ENCODE measurements around the gene NPAS3.

The NPAS3 gene

DNA sequence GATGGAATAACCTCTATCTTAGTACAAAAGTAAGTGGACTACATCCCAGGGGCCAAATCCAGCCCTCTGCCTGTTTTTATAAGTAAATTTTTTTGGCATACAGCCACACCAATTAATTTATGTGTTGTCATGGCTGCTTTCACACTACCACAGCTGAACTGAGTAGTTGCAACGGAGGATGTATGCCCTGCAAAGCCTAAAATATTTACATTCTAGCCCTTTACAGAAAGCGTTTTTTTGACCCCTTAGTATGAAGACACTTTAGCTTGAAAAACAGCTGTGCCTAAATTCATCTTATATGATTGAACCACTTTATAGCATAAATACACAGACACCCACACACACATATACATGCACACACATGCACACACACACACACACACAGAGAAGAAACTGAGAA lies 510.6 kb downstream of the NPAS3 start:
- Histone ChIP-seq H3K36me3 (ENCODE audit: insufficient read depth, low read length) (no peaks in the 10 kb centered on the region), H3K4me3 (ENCODE audit: low read length) (no peak overlapping the region), H3K9me3 (ENCODE audit: insufficient read depth, low read depth, low read length) (no peaks in the 10 kb centered on the region), H3K27ac (ENCODE audit: low read depth, low read length) (no peak overlapping the region), H3K4me1 (ENCODE audit: insufficient read depth, low read length) (peaks cover 8% of the 10 kb centered on the region; the same call in 1 of the 2 replicates), H3K9ac (ENCODE audit: low read depth, low read length) (no peak overlapping the region), H3K27me3 (ENCODE audit: insufficient read depth, low read length) (no peaks in the 10 kb centered on the region)
- 95% methylated on average over 2 of the region's 2 CpGs for WGBS

DNA sequence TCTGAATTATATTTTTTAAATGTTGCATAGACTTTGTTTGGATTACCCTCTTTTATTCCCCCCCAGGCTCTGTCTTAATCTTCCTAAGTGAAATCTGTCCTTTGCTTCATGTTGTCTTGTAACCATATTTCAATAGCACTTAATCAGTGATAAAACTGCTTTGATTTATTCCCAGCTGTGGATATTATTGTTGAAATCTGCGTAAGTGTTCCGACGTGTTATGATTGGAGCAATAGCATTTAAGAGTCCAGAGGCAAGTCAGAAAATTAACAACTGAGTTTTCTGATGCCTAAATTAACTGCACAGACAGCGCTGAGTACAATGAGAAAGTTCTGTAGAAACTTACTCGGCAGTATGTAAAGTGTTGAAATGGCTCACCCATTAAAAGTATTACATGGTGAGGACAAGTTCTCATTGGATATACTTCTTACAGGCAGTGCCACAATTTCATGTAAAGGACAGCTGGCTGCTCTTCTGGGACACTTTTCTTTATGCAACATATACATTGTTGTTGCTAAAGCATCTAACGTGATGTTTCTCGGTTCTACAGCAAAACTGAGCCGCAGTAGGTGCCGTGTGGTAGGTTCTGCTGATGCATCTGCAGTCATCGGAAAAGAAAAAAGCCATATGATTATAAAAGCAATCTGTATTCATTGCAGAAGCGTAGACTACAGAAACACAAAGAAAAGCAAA lies 511.2 kb downstream of the NPAS3 start:
- Histone ChIP-seq H3K27me3 (ENCODE audit: insufficient read depth, low read length) (no peaks in the 10 kb centered on the region), H3K27ac (ENCODE audit: low read depth, low read length) (no peak overlapping the region), H3K4me3 (ENCODE audit: low read length) (no peak overlapping the region), H3K9me3 (ENCODE audit: insufficient read depth, low read depth, low read length) (no peaks in the 10 kb centered on the region), H3K36me3 (ENCODE audit: insufficient read depth, low read length) (no peaks in the 10 kb centered on the region), H3K4me1 (ENCODE audit: insufficient read depth, low read length) (peaks cover 8% of the 10 kb centered on the region; the same call in 1 of the 2 replicates), H3K9ac (ENCODE audit: low read depth, low read length) (no peak overlapping the region)
- 97% methylated on average over 11 of the region's 11 CpGs for WGBS

DNA sequence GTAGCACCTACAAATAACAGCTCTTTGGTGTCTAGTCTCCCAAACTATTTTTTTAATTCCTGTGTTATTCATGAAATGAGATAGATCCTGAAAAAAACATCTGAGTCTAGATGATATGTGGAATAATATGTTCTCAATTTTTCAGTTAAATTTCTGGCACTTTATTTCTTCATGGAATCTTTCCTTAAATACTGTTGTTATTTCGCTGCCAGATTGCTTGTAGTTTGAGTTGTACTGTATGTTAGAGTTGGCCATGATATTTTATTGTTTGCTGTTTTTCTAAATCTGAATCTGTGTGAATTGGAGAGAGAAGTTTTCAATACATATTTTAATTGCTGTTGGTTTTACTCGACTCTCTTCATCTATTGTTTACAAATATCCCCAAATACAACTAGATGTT lies 511.7 kb downstream of the NPAS3 start:
- Histone ChIP-seq H3K27me3 (ENCODE audit: insufficient read depth, low read length) (no peaks in the 10 kb centered on the region), H3K9ac (ENCODE audit: low read depth, low read length) (no peak overlapping the region), H3K36me3 (ENCODE audit: insufficient read depth, low read length) (no peaks in the 10 kb centered on the region), H3K27ac (ENCODE audit: low read depth, low read length) (no peak overlapping the region), H3K9me3 (ENCODE audit: insufficient read depth, low read depth, low read length) (no peaks in the 10 kb centered on the region), H3K4me1 (ENCODE audit: insufficient read depth, low read length) (peaks cover 12% of the 10 kb centered on the region), H3K4me3 (ENCODE audit: low read length) (no peak overlapping the region)
- WGBS: 89% methylated on average over 1 of the region's 2 CpGs

DNA sequence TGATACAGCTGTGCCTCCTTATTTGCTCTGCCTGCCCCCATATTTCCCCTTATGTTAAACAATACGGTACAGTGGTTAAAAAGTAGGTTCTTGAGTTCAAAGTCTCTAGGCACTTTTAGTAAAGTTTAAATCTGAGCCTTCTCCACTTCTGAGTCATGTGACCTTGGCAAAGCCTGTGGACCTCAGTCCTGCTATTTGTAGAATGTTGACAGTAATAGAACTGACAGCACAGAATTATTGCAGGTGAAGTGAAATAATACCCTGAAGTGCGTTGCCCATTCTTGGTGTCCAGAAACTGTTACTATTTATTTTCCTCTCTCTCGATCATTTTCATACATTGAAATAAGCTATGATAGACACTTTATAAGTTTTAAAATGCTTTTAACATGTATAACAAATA lies 512.5 kb downstream of the NPAS3 start:
- no peak overlapping the region for H3K9ac ChIP-seq (ENCODE audit: low read depth, low read length)
- no peaks in the 10 kb centered on the region for H3K27me3 ChIP-seq (ENCODE audit: insufficient read depth, low read length)
- no peaks in the 10 kb centered on the region for H3K36me3 ChIP-seq (ENCODE audit: insufficient read depth, low read length)
- no peak overlapping the region for H3K27ac ChIP-seq (ENCODE audit: low read depth, low read length)
- WGBS: 93% methylated on average over 2 of the region's 3 CpGs
- H3K9me3 ChIP-seq (ENCODE audit: insufficient read depth, low read depth, low read length): no peaks in the 10 kb centered on the region
- no peak overlapping the region for H3K4me3 ChIP-seq (ENCODE audit: low read length)
- H3K4me1 ChIP-seq (ENCODE audit: insufficient read depth, low read length): peaks cover 12% of the 10 kb centered on the region

DNA sequence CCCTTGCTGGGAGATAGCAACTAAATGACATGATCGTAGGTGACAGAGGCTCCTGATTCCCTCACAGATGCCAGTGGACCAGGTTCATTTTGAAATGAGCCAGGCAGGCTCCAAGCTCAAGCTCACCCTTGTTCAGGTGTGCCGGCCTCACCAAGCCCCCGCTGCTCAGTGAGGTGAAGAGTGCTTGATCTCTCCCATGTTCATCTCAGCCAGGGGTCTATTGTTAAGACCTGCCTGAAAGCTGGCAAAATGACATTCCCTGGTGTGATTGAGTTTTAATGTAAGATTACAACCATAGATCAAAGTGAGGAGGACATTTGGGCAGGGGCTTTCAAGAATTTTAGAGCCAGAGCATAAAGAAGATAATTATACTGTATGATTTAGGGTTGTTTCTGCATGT lies 514.3 kb downstream of the NPAS3 start:
- H3K4me3 ChIP-seq (ENCODE audit: low read length): no peak overlapping the region
- H3K4me1 ChIP-seq (ENCODE audit: insufficient read depth, low read length): peaks cover 12% of the 10 kb centered on the region
- no peak overlapping the region for H3K27ac ChIP-seq (ENCODE audit: low read depth, low read length)
- WGBS: 76% methylated on average over 3 of the region's 3 CpGs
- no peak overlapping the region for H3K9ac ChIP-seq (ENCODE audit: low read depth, low read length)
- H3K36me3 ChIP-seq (ENCODE audit: insufficient read depth, low read length): no peaks in the 10 kb centered on the region
- no peaks in the 10 kb centered on the region for H3K27me3 ChIP-seq (ENCODE audit: insufficient read depth, low read length)
- H3K9me3 ChIP-seq (ENCODE audit: insufficient read depth, low read depth, low read length): no peaks in the 10 kb centered on the region

DNA sequence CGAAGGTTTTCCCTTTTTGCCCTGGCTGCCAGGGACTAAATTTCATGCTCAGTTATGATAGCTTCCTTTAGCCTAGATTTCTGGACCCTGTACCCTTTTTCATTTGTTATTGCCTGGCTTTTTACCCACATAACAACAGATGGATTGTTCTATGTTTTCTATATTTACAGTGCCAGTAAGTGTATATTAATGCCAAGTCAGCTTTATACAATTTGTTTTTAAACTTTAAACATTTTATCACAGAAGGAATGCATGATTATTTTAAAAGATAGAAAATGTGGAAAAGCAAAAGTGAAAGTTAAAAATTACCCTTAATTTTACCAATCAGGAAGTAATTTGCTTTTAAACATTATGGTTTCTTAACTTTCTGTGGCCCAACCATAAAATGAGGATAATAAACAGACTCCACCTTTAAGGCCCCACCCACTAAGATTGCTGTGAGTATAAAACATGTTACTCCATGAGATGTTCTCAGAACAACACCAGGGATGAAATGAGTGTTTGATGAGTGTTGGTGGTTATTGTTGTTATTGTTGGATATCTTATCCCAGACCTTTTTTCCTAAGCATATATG lies 515.4 kb downstream of the NPAS3 start:
- Histone ChIP-seq H3K27me3 (ENCODE audit: insufficient read depth, low read length) (no peaks in the 10 kb centered on the region), H3K36me3 (ENCODE audit: insufficient read depth, low read length) (no peaks in the 10 kb centered on the region), H3K9ac (ENCODE audit: low read depth, low read length) (no peak overlapping the region), H3K4me1 (ENCODE audit: insufficient read depth, low read length) (peaks cover 12% of the 10 kb centered on the region), H3K27ac (ENCODE audit: low read depth, low read length) (no peak overlapping the region), H3K4me3 (ENCODE audit: low read length) (no peak overlapping the region), H3K9me3 (ENCODE audit: insufficient read depth, low read depth, low read length) (no peaks in the 10 kb centered on the region)
- 83% methylated on average over 1 of the region's 1 CpG for WGBS

DNA sequence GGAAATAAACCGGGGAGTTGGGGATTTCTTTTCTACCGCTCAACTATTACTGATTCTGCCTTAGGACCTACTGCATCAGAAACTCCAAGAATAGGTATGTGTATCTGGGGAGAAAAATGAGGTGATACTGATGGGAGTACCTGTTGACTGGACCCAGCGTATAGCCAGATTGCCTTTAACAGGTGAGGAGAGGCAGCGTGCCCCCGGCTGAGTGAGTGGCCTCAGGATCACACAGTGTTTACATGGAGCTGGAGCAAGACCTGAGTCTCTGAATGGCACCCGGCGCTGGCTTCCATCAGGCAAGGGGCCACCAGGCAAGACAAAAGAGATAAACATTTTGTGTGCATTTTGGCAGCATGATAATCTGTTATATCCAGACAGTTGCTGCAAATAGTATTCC lies 516.0 kb downstream of the NPAS3 start:
- H3K27ac ChIP-seq (ENCODE audit: low read depth, low read length): no peak overlapping the region
- H3K4me3 ChIP-seq (ENCODE audit: low read length): no peak overlapping the region
- WGBS: 76% methylated on average over 7 of the region's 7 CpGs
- H3K9ac ChIP-seq (ENCODE audit: low read depth, low read length): no peak overlapping the region
- no peaks in the 10 kb centered on the region for H3K36me3 ChIP-seq (ENCODE audit: insufficient read depth, low read length)
- H3K27me3 ChIP-seq (ENCODE audit: insufficient read depth, low read length): no peaks in the 10 kb centered on the region
- peaks cover 12% of the 10 kb centered on the region for H3K4me1 ChIP-seq (ENCODE audit: insufficient read depth, low read length)
- H3K9me3 ChIP-seq (ENCODE audit: insufficient read depth, low read depth, low read length): no peaks in the 10 kb centered on the region

DNA sequence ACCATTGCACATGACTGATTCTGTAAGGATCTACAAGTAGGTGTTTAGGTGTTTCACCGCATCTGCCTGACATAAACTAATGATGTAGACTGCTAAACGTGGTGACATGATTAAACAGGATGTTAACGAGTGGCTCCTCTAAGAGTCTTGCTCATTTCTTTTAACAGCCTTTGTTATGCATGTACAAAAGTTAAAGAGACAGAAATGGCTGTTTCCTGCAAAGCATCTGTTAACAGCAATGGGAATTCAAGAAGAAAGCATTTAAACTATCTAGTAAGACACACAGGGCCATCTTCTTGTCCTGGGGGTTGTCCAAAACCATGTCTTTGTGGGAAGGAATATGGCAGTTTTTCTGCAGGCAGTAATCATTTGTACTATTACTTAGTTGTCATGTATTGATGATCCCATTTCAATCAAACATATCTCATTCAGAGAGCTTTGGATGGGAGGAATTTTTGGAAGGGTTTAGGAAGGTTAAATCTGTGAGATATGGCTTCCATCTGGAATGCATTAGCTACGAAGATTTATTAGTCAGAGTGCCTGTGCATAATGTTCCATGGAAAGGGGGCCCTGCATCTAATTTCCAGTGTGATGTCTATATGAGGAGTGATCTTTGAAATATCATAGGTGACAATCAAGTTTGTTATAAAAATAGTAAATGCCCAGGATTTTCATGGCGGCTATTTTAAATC lies 517.1 kb downstream of the NPAS3 start:
- Histone ChIP-seq H3K27ac (ENCODE audit: low read depth, low read length) (no peak overlapping the region), H3K27me3 (ENCODE audit: insufficient read depth, low read length) (no peaks in the 10 kb centered on the region)
- 85% methylated on average over 5 of the region's 5 CpGs for WGBS

DNA sequence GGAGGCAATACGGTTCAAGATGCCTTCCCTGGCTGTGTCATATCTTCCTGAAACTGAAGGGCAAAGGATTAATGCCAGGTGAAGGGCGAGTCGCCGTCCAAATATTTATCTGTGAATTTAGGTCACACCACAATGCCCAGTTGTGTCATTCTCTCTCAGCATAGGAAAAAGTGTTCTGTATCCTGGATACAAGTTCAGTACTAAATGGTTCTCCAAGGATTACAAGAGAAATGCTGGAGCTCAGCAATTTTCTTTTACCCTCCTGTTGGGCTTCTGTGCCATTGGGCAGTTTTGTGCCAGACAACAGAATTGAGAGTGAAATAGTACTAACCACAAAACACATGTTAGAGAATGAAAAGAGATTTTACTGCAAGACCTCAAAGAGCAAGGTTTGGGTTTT lies 518.3 kb downstream of the NPAS3 start:
- H3K9me3 ChIP-seq (ENCODE audit: insufficient read depth, low read depth, low read length): no peaks in the 10 kb centered on the region
- H3K4me3 ChIP-seq (ENCODE audit: low read length): no peak overlapping the region
- no peak overlapping the region for H3K27ac ChIP-seq (ENCODE audit: low read depth, low read length)
- H3K4me1 ChIP-seq (ENCODE audit: insufficient read depth, low read length): peaks cover 12% of the 10 kb centered on the region
- H3K27me3 ChIP-seq (ENCODE audit: insufficient read depth, low read length): no peaks in the 10 kb centered on the region
- H3K36me3 ChIP-seq (ENCODE audit: insufficient read depth, low read length): no peaks in the 10 kb centered on the region
- 97% methylated on average over 4 of the region's 4 CpGs for WGBS
- H3K9ac ChIP-seq (ENCODE audit: low read depth, low read length): no peak overlapping the region

More for the DNA sequence above, 517.1 kb downstream of the NPAS3 start:
- H3K4me3 ChIP-seq (ENCODE audit: low read length): no peak overlapping the region
- peaks cover 12% of the 10 kb centered on the region for H3K4me1 ChIP-seq (ENCODE audit: insufficient read depth, low read length)
- no peak overlapping the region for H3K9ac ChIP-seq (ENCODE audit: low read depth, low read length)
- no peaks in the 10 kb centered on the region for H3K9me3 ChIP-seq (ENCODE audit: insufficient read depth, low read depth, low read length)
- no peaks in the 10 kb centered on the region for H3K36me3 ChIP-seq (ENCODE audit: insufficient read depth, low read length)

DNA sequence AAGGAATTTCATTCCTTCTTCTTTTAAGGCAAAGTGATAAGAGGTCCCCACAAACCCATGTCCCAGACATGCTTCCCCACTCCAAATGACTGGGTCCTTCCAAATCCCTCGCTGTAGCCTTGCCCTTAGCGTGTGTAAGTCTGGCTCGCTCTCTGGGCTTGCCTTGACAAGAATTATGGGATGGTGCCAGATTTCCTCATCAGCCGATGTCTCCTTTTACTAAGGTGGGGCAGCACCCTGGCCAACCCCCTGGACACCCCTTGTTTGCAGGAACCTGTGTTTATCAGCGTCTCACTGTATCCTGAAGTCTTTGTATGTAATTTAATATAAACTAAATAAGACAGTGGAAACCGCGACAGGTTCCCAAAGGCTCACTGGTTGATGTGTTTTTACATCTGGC lies 518.9 kb downstream of the NPAS3 start:
- H3K27me3 ChIP-seq (ENCODE audit: insufficient read depth, low read length): no peaks in the 10 kb centered on the region
- H3K9me3 ChIP-seq (ENCODE audit: insufficient read depth, low read depth, low read length): no peaks in the 10 kb centered on the region
- WGBS: 96% methylated on average over 6 of the region's 7 CpGs
- H3K27ac ChIP-seq (ENCODE audit: low read depth, low read length): no peak overlapping the region
- no peak overlapping the region for H3K9ac ChIP-seq (ENCODE audit: low read depth, low read length)
- H3K4me3 ChIP-seq (ENCODE audit: low read length): no peak overlapping the region
- H3K4me1 ChIP-seq (ENCODE audit: insufficient read depth, low read length): peaks cover 12% of the 10 kb centered on the region
- H3K36me3 ChIP-seq (ENCODE audit: insufficient read depth, low read length): no peaks in the 10 kb centered on the region

DNA sequence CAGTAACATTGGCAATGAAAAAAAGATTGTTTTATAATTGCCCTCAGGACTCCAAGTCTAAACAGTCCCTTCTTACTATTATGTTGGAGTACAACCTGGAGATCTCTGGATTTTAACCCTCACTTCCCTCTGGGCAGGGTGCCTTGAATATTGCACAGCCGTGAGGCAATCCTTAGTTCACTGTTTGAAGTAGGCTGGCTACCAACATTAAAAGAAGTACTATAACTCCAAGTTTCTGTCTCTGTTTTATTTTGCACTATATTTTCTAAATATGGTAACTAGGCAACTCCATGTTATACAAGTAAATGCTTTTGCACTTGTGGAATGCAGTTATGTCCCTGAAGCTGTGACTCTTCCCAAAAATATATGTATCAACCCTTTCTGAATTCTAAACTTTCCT lies 521.5 kb downstream of the NPAS3 start:
- Histone ChIP-seq H3K4me3 (ENCODE audit: low read length) (no peak overlapping the region), H3K9ac (ENCODE audit: low read depth, low read length) (no peak overlapping the region), H3K27me3 (ENCODE audit: insufficient read depth, low read length) (no peaks in the 10 kb centered on the region), H3K4me1 (ENCODE audit: insufficient read depth, low read length) (peaks cover under 1% of the 10 kb centered on the region; the same call in 1 of the 2 replicates), H3K27ac (ENCODE audit: low read depth, low read length) (no peak overlapping the region), H3K36me3 (ENCODE audit: insufficient read depth, low read length) (no peaks in the 10 kb centered on the region), H3K9me3 (ENCODE audit: insufficient read depth, low read depth, low read length) (no peaks in the 10 kb centered on the region)
- WGBS: 100% methylated on average over 1 of the region's 1 CpG

Measured in HUES64 (cell line).